H4 (cell line): Measurements from ENCODE around the gene FAT1. TPM values are rescaled to one million over a fixed set of nuclear protein-coding genes. Genes with fewer than 3 reads are reported as not detected.

Source experiments
- DNase-seq: peaks from one replicate; pipeline ENCODE4 v3.0.0-alpha.2; 2015; ENCODE audit warnings: low spot score
- total RNA-seq: library from RNA; depleted of rRNA; stranded (reverse); fragments of >200 nt; shearing (Covaris generic); gene quantifications from 2 replicates; pipeline ENCODE4 v1.2.3, GENCODE V29; 2014

FAT1 gene
- total RNA-seq, 1 experiment from 2014 or later: 71.6 TPM

DNA sequence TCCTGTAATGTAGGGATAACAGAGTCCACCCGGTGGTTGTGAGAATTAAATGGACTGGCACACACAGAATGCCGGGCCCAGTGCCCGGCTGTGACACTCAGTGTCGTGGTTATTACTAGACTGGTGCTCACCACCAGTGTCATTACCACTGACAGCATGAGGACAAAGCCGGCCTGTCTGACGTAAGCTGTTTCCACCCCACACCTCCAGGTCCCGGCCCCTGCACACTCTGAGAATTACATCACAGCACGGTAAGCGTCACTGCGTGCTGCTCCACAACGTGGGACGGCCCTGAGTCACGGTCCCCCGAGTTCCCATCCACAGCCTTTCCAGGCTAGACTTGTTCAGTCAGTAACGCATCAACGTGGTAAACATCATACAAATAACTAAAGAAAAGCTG lies 22.9 kb downstream of the FAT1 start:
- no peak for DNase-seq

DNA sequence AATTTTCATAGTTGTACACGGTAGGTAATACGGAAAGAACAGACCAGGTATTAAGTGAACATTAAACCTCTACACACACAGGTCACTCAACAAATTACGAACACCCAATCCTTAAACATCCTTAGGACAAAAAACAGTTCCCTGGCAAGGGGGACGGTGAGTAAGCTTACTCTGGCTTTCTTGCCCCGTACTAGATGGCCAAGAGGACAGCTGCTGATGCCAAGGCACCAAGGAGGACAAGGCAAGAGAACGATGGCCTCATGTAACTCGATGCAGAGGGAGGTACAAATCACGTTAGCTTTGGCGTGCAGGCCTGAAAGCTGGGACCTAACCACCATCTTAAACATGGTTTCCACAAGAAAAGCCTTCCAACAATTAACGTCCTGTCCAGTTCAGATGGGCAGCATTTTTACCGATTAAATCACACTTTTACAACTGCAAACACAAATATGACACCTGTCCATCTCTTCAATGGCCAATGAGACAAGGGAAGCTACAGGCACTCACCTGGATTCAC lies 23.7 kb downstream of the FAT1 start:
- DNase-seq: no peak

- DNase-seq: no peak
These were observed 24.4 kb downstream of the FAT1 start for GRCh38 chr4:186699298-186699697.

DNA sequence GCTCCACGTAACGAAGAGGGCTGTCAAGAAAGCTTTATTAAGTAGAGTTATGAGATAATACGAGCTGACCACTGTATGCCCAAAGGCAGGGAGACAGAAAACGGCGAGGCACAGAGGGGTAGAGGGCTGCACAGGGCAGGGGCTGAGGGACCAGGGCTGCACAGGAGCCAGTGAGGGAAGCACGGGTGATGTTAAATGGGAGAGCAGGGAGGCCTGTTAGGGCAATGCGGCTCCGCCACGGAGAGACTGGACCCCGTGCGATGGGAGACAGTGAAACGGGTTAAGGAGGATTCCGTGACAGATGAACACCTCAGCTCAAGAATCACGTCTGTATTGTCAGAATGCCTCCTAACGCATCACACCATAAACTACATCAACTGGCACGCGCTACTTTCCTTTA lies 25.1 kb downstream of the FAT1 start:
- no peak for DNase-seq

- DNase-seq: no peak
These were observed 25.6 kb downstream of the FAT1 start for GRCh38 chr4:186698028-186698427.

DNA sequence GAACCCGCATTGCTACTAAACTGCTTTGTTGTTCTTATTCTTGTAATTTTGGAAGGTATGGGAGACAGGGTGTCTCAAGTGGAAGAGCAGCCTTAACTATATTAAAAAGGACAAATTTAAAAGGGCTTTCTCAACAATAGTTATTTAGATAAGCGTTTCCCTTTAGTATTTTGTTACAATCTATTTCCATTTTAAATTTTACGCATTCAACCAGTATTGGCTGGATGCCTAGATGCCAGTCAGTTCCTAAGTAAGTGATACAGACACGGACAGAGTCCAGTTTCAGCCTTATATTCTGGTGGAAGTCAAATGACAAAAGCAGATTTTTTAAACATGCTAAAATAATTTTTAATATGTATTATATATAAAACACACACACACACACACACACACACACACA lies 28.3 kb downstream of the FAT1 start:
- no peak for DNase-seq

DNA sequence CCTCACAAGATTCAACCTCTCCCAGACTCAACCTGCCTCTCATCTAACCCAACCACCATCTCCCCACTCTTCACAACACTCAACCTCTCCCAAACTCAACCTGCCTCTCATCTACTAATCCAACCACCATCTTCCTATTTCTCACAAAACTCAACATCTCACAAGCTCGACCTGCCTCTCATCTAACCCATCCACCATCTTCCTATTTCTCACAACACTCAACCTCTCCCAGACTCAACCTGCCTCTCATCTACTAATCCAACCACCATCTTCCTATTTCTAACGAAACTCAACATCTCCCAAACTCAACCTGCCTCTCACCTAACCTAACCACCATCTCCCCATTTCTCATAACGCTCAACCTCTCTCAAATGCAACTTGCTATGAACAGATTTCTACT lies 29.8 kb downstream of the FAT1 start:
- DNase-seq: no peak

GRCh38 chr4:186693159-186693815 lies 30.4 kb downstream of the FAT1 start:
- peak; percentile 44 for DNase-seq

DNA sequence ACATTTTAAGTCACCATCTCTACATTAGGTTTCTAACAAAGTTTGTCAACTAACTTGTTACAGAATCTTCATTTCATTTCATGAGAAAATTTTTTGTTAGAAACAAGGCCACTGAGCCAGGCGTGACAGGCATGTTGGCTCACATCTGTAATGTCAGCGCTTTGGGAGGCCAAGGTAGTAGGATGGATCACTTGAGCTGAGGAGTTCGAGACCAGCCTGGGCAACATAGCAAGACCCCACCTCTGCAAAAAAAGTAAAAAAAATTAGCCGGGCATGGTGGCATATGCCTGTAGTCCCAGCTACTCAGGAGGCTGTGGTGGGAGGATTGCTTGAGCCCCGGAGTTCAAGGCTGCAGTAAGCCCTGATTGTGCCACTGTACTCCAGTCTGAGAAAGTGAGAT lies 32.3 kb downstream of the FAT1 start:
- DNase-seq: no peak

GRCh38 chr4:186689476-186689875 lies 34.2 kb downstream of the FAT1 start:
- DNase-seq: no peak

GRCh38 chr4:186688150-186688943 lies 35.3 kb downstream of the FAT1 start:
- DNase-seq: no peak

- no peak for DNase-seq
These were observed 36.4 kb downstream of the FAT1 start for GRCh38 chr4:186687265-186687664.

- peak; percentile 74 for DNase-seq
These were observed 37.9 kb downstream of the FAT1 start for GRCh38 chr4:186685767-186686183.

DNA sequence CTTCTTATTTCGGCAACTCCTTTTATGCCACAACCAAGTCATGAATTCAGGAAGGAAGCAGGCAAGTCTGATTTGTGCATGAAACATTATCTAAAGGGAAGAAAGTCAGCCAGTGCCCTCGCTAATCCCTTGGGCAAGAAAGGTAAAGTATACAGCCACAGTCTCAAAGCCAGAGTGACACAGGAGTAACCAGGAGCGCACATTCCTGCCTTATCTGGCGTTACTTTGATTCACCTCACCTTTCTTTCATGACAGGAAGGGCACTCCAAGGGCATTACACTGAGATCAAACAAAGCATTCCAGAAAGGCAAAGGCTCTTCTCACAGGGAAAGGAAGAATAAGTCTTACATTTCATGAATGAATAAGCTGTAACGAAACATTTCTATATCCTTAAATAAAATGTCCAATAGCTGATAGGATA lies 38.8 kb downstream of the FAT1 start:
- no peak for DNase-seq

- DNase-seq: no peak
These were observed 39.4 kb downstream of the FAT1 start for GRCh38 chr4:186684220-186684619.

- DNase-seq: no peak
These were observed 43.0 kb downstream of the FAT1 start for GRCh38 chr4:186680641-186681040.

DNA sequence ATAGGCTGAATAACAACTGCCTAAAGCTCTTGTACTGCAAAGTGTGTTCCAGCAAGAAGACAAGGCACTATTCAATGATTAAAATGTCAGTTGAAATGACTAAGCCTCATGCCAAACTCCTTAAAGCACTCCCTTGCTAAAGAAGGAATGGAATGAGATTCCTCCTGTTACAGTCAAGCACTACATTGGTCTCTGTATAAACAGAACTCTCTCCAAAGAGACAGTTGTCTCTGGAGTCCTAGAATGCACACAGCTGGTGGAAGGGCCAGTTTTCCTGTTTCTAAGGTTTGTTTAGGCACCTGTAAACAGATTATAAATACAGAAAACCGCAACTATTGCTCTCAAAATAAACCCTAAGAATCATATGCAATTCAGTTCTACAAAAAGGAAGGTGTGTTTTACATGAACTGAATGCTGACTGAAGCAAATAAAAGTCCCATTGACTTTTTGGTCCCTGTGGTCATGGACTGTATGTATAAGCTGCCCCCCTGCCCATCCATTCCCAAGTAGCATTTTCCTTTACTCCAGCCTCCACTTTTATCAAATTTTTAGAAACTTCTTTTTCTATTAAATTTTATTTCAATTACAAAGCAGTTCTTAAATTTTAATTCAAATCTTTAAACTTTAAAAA lies 47.0 kb downstream of the FAT1 start:
- DNase-seq: peak; percentile 79

DNA sequence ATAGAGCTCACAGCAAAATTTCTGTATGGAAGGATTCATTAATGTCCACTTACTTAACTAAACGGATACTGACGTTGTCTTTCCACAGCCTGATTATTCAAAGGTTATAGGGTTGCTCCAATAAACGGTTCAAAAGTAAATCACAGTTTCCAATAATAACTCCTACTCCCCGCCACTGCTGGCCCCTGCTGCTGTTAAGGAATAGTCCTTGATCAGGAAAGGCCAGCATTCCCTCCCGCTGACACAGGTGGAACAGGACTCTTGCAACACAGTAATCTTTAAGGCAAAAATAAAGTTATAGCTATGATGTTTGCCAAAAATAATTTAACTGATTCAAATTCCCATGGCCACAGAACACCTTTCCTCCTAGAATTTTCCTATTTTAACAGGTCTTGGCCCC lies 53.9 kb downstream of the FAT1 start:
- no peak for DNase-seq

DNA sequence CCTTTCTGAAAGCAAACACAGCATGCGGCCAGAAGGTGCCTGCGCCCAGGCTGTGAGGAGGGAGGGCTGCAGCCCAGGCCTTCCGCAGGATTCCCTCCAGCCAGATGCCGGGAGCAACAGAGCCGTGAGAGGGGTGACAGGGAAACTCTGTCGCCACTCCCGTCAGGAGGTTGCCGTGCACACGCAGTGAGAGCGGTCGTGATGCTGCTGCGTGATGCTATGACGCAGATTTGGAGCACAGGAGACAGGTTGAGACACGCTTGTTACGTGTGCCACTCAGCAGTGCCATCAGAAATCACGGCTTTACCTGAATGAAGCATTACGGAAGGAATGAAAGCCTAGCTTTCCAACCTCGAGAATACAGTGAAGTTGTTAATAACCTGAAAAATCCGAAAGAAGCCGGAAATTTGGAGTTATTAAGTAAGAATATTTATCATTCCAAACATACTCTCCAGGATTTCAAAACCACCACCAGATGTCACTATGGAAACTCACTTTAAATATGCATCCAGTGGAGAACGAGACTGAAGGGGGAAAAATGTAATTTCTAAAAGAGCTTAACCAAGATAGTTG lies 54.4 kb downstream of the FAT1 start:
- peak; percentile 24 for DNase-seq

- no peak for DNase-seq
These were observed 56.9 kb downstream of the FAT1 start for GRCh38 chr4:186666750-186667149.

- DNase-seq: no peak
These were observed 57.4 kb downstream of the FAT1 start for GRCh38 chr4:186666252-186666651.

- no peak for DNase-seq
These were observed 63.3 kb downstream of the FAT1 start for GRCh38 chr4:186660403-186660802.
